H9 (cell line): ENCODE measurements around the gene MIR17HG. TPM values are rescaled to one million over a fixed set of nuclear protein-coding genes. Genes with fewer than 3 reads are reported as not detected.

Experiments
- DNase-seq: peaks from one replicate; pipeline ENCODE4 v3.0.0-alpha.2; 2017
- H2AFZ ChIP-seq: one replicate; pipeline ENCODE4 v1.6.1; 2013; ENCODE audit warnings: mild to moderate bottlenecking, low read length, control low read depth, moderate library complexity
- H2AK5ac ChIP-seq: 2 replicates; pipeline ENCODE4 v1.6.1; 2013; ENCODE audit warnings: low read length, control low read depth, mixed read lengths; ENCODE audit not compliant: insufficient read length
- H2BK120ac ChIP-seq: one replicate; pipeline ENCODE4 v1.6.1; 2013; ENCODE audit warnings: low read depth, mild to moderate bottlenecking, low read length, control low read depth, inconsistent platforms; ENCODE audit not compliant: poor library complexity, severe bottlenecking
- H2BK12ac ChIP-seq: 2 replicates; pipeline ENCODE4 v1.6.1; 2013; ENCODE audit warnings: low read length, control low read depth, mixed read lengths, low read depth; ENCODE audit not compliant: insufficient read length
- H2BK15ac ChIP-seq: 2 replicates; pipeline ENCODE4 v1.6.1; 2013; ENCODE audit warnings: low read depth, low read length, control low read depth
- H2BK20ac ChIP-seq: one replicate; pipeline ENCODE4 v1.6.1; 2013; ENCODE audit warnings: low read depth, mild to moderate bottlenecking, low read length, control low read depth, inconsistent platforms; ENCODE audit not compliant: poor library complexity, severe bottlenecking
- H2BK5ac ChIP-seq: 2 replicates; pipeline ENCODE4 v1.6.1; 2013; ENCODE audit warnings: low read length, control low read depth, mixed read lengths; ENCODE audit not compliant: insufficient read length
- H3K14ac ChIP-seq: 2 replicates; pipeline ENCODE4 v1.6.1; 2013; ENCODE audit warnings: low read length, control low read depth; ENCODE audit not compliant: insufficient read depth
- H3K18ac ChIP-seq: 2 replicates; pipeline ENCODE4 v1.6.1; 2013; ENCODE audit warnings: low read depth, mild to moderate bottlenecking, mixed read lengths, low read length, control low read depth; ENCODE audit not compliant: insufficient read length
- H3K23ac ChIP-seq: 2 replicates; pipeline ENCODE4 v1.6.1; 2013; ENCODE audit warnings: low read length, control low read depth, mixed read lengths, low read depth; ENCODE audit not compliant: insufficient read length
- H3K23me2 ChIP-seq: 2 replicates; pipeline ENCODE4 v1.6.1; 2013; ENCODE audit warnings: low read depth, mild to moderate bottlenecking, mixed read lengths, low read length, control low read depth; ENCODE audit not compliant: insufficient read length, poor library complexity, severe bottlenecking
- H3K27ac ChIP-seq: 2 replicates; pipeline ENCODE4 v1.5.1; 2013; ENCODE audit warnings: low read length, control low read depth, mixed read lengths, low read depth; ENCODE audit not compliant: insufficient read length
- H3K27me3 ChIP-seq: 2 replicates; pipeline ENCODE4 v1.6.1; 2013; ENCODE audit warnings: low read length, control low read depth, inconsistent platforms; ENCODE audit not compliant: insufficient read depth
- H3K4ac ChIP-seq: 2 replicates; pipeline ENCODE4 v1.6.1; 2013; ENCODE audit warnings: low read depth, mild to moderate bottlenecking, control low read depth, inconsistent platforms, low read length, moderate library complexity
- H3K4me1 ChIP-seq: 2 replicates; pipeline ENCODE4 v1.6.1; 2013; ENCODE audit warnings: low read length, control low read depth, inconsistent platforms; ENCODE audit not compliant: insufficient read depth
- H3K4me2 ChIP-seq: 2 replicates; pipeline ENCODE4 v1.6.1; 2013; ENCODE audit warnings: low read length, control low read depth, mixed read lengths; ENCODE audit not compliant: insufficient read length, insufficient read depth
- H3K56ac ChIP-seq: 2 replicates; pipeline ENCODE4 v1.6.1; 2013; ENCODE audit warnings: low read depth, mild to moderate bottlenecking, mixed read lengths, low read length, control low read depth; ENCODE audit not compliant: insufficient read length
- H3K79me1 ChIP-seq: 2 replicates; pipeline ENCODE4 v1.6.1; 2013; ENCODE audit warnings: low read depth, mild to moderate bottlenecking, moderate library complexity, low read length, control low read depth, inconsistent platforms; ENCODE audit not compliant: insufficient read depth, poor library complexity, severe bottlenecking
- H3K79me2 ChIP-seq: 2 replicates; pipeline ENCODE4 v1.6.1; 2013; ENCODE audit warnings: low read length, control low read depth, inconsistent platforms; ENCODE audit not compliant: insufficient read depth
- H3K9ac ChIP-seq: 2 replicates; pipeline ENCODE4 v1.6.1; 2013; ENCODE audit warnings: low read length, control low read depth, mixed read lengths; ENCODE audit not compliant: insufficient read length; ENCODE audit errors: extremely low read depth
- H3K9me3 ChIP-seq: one replicate; pipeline ENCODE4 v1.6.1; 2013; ENCODE audit warnings: low read depth, low read length, inconsistent platforms; ENCODE audit not compliant: control insufficient read depth
- H3T11ph ChIP-seq: one replicate; pipeline ENCODE4 v1.6.1; 2013; ENCODE audit warnings: mild to moderate bottlenecking, low read length, control low read depth, inconsistent platforms
- H4K20me1 ChIP-seq: one replicate; pipeline ENCODE4 v1.6.1; 2013; ENCODE audit not compliant: control insufficient read depth, insufficient read length, insufficient read depth
- H4K5ac ChIP-seq: 2 replicates; pipeline ENCODE4 v1.6.1; 2013; ENCODE audit warnings: low read depth, mild to moderate bottlenecking, mixed read lengths, low read length, control low read depth; ENCODE audit not compliant: insufficient read length
- H4K8ac ChIP-seq: replicated peaks from 2 replicates; pipeline ENCODE4 v1.6.1; 2013; ENCODE audit warnings: low read length, control low read depth, mixed read lengths, low read depth; ENCODE audit not compliant: insufficient read length
- H4K91ac ChIP-seq: 2 replicates; pipeline ENCODE4 v1.6.1; 2013; ENCODE audit warnings: low read depth, mild to moderate bottlenecking, moderate library complexity, mixed read lengths, low read length, control low read depth; ENCODE audit not compliant: insufficient read length
- H3K27ac Mint-ChIP-seq, 3 experiments: 2 replicates in 2 of 3; 3 replicates in 1 of 3; pipeline ENCODE4 v1.8.0; 2020 to 2021; ENCODE audit warnings: mixed read lengths in 3 of 3, mild to moderate bottlenecking in 1 of 3, moderate library complexity in 1 of 3
- H3K27me3 Mint-ChIP-seq: 2 replicates; pipeline ENCODE4 v1.8.0; 2021; ENCODE audit warnings: low read depth, mild to moderate bottlenecking, moderate library complexity, mixed read lengths
- H3K36me3 Mint-ChIP-seq, 3 experiments: 2 replicates in 2 of 3; 3 replicates in 1 of 3; pipeline ENCODE4 v1.8.0; 2020 to 2021; ENCODE audit warnings: low read depth in 3 of 3, mixed read lengths in 3 of 3; ENCODE audit not compliant: insufficient read depth in 1 of 3
- H3K4me1 Mint-ChIP-seq, 2 experiments: 2 replicates each; pipeline ENCODE4 v1.8.0; 2020; ENCODE audit warnings: mixed read lengths in 2 of 2
- H3K4me3 Mint-ChIP-seq, 2 experiments: 2 replicates in 1 of 2; 3 replicates in 1 of 2; pipeline ENCODE4 v1.8.0; 2020 to 2021; ENCODE audit warnings: mild to moderate bottlenecking in 2 of 2, mixed read lengths in 2 of 2, moderate library complexity in 1 of 2
- H3K9me3 Mint-ChIP-seq, 2 experiments: 2 replicates in 1 of 2; 3 replicates in 1 of 2; pipeline ENCODE4 v1.8.0; 2020; ENCODE audit warnings: mild to moderate bottlenecking in 2 of 2, mixed read lengths in 2 of 2, moderate library complexity in 1 of 2
- CTCF ChIP-seq: fragments of 200-600 bp; sonication (generic); conservative IDR thresholded peaks from 3 replicates; pipeline ENCODE4 v1.8.0; 2021; ENCODE audit warnings: antibody characterized with exemption, mild to moderate bottlenecking
- WGBS: extraction: QIAGEN DNeasy Blood & Tissue Kit; methylation state at CpG from one replicate; pipeline ENCODE4 v1.1.7; 2013; ENCODE audit warnings: missing lambda C conversion rate, low lambda C conversion rate, mixed read lengths; ENCODE audit not compliant: insufficient read length; ENCODE audit errors: extremely low coverage; 5-methylcytosine and 5-hydroxymethylcytosine counted together
- total RNA-seq: library from RNA; stranded (reverse); gene quantifications from 2 replicates; pipeline ENCODE4 v1.2.1, GENCODE V29; 2021

The MIR17HG gene
- total RNA-seq, 1 experiment from 2014 or later: 38.7 TPM

GRCh38 chr13:91348906-91349435, 1.5 kb downstream of the MIR17HG start:
- H4K5ac ChIP-seq: peak overlapping the region; percentile 88
- peak overlapping the region; percentile 59 for H3K4me2 ChIP-seq
- H2BK120ac ChIP-seq: no peak overlapping the region
- H2AFZ ChIP-seq: no peak overlapping the region
- H4K8ac ChIP-seq: no peak overlapping the region
- H3K18ac ChIP-seq: peak overlapping the region; percentile 85
- H3K4me1 ChIP-seq: no peaks in the 10 kb centered on the region
- H3K23ac ChIP-seq: no peak overlapping the region
- WGBS: no CpG with 5 or more reads among the region's 46 CpGs
- H3K27me3 ChIP-seq: no peaks in the 10 kb centered on the region
- H3K9me3 Mint-ChIP-seq: peaks cover 0 to 9% of the 10 kb centered on the region in 2 experiments; a peak in 2 of 5 replicates
- H2AK5ac ChIP-seq: no peak overlapping the region
- H2BK12ac ChIP-seq: no peak overlapping the region
- peak; percentile 86 for DNase-seq
- H3K79me2 ChIP-seq: peaks cover 17% of the 10 kb centered on the region
- peak overlapping the region; percentile 98 for H3K9ac ChIP-seq
- H2BK20ac ChIP-seq: no peak overlapping the region
- H3K27ac Mint-ChIP-seq: peak overlapping the region; percentile 98 to 100 (median 99)
- H3K4me1 Mint-ChIP-seq: peaks cover 24 to 38% of the 10 kb centered on the region in 2 experiments
- H3K9me3 ChIP-seq: no peaks in the 10 kb centered on the region
- peaks cover 43 to 51% (median 51%) of the 10 kb centered on the region in 3 experiments for H3K36me3 Mint-ChIP-seq
- no peak overlapping the region for H2BK5ac ChIP-seq
- H3K27me3 Mint-ChIP-seq: peaks cover 19% of the 10 kb centered on the region
- H3K27ac ChIP-seq: peak overlapping the region; percentile 76
- H3K79me1 ChIP-seq: peaks cover 4% of the 10 kb centered on the region
- peak overlapping the region; percentile 94 for H3T11ph ChIP-seq
- TF ChIP-seq CTCF: peak; percentile 83
- H4K20me1 ChIP-seq: no peaks in the 10 kb centered on the region
- no peak overlapping the region; the same call in 1 of the 2 replicates for H3K4ac ChIP-seq
- H3K56ac ChIP-seq: no peak overlapping the region
- peak overlapping the region; percentile 100 for H3K14ac ChIP-seq
- H2BK15ac ChIP-seq: no peak overlapping the region
- H4K91ac ChIP-seq: no peak overlapping the region
- peak overlapping the region; percentile 90 to 98 for H3K4me3 Mint-ChIP-seq
- H3K23me2 ChIP-seq: peaks cover 3% of the 10 kb centered on the region
